Breast epithelium (tissue), 3 donors: Measurements from ENCODE around the gene CHPT1.

ENCODE experiments used
- POLR2A ChIP-seq: fragments of 450-650 bp; IDR thresholded peaks from one replicate; pipeline ENCODE4 v1.6.1; 2016; ENCODE audit warnings: antibody characterized with exemption, mild to moderate bottlenecking, moderate library complexity
- TF ChIP-seq, protein P1 (sequence below), 3 donors: fragments of 450-650 bp; IDR thresholded peaks; one replicate each; pipeline ENCODE4 v1.5.1; 2016 to 2017; ENCODE audit warnings: antibody characterized with exemption in 3 of 3, mild to moderate bottlenecking in 3 of 3, moderate library complexity in 3 of 3

DNA sequence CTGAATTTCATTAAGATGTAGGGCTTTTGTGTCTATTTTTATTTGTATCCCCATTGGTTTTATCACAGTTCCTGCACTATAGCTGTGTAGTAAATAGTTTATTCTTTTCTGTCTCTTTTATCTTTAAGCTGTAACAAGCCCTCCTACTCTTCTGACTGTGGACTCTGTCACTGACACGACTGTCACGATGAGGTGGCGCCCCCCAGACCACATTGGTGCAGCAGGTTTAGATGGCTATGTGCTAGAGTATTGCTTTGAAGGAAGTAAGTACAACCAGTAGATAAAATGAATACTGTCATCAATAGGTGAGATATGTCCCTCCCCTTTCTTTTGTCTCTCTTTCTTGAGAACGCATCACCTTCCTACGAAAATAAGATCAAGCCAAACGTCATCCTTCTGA is 34.1 kb upstream of the CHPT1 start:
- TF ChIP-seq, protein P1, sequence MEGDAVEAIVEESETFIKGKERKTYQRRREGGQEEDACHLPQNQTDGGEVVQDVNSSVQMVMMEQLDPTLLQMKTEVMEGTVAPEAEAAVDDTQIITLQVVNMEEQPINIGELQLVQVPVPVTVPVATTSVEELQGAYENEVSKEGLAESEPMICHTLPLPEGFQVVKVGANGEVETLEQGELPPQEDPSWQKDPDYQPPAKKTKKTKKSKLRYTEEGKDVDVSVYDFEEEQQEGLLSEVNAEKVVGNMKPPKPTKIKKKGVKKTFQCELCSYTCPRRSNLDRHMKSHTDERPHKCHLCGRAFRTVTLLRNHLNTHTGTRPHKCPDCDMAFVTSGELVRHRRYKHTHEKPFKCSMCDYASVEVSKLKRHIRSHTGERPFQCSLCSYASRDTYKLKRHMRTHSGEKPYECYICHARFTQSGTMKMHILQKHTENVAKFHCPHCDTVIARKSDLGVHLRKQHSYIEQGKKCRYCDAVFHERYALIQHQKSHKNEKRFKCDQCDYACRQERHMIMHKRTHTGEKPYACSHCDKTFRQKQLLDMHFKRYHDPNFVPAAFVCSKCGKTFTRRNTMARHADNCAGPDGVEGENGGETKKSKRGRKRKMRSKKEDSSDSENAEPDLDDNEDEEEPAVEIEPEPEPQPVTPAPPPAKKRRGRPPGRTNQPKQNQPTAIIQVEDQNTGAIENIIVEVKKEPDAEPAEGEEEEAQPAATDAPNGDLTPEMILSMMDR (IDR thresholded peaks at IDR 0.05), result no peak
- TF ChIP-seq POLR2A, result no peak
